CD4-positive, alpha-beta memory T cell (primary cell): ENCODE measurements around the gene ACTL7B. TPM values are rescaled to one million over a fixed set of nuclear protein-coding genes. Genes with fewer than 3 reads are reported as not detected.

Experiments used
- CTCF ChIA-PET: fragments of 350-600 bp; sonication (Branson Sonifier 250); formaldehyde crosslinking; loops from one replicate; lab custom pipeline; 2021; ENCODE audit warnings: inconsistent platforms; ENCODE audit not compliant: partially characterized antibody; lab: Charles Lee
- POLR2A ChIA-PET: fragments of 350-600 bp; sonication (Branson Sonifier 250); formaldehyde crosslinking; loops from one replicate; lab custom pipeline; 2021; ENCODE audit not compliant: partially characterized antibody; lab: Charles Lee
- DNase-seq, 5 donors: peaks; one replicate each; pipeline versions ENCODE4 v3.0.0 to v3.0.0-alpha.2; 2020 to 2022; ENCODE audit warnings: mixed read lengths in 1 of 5
- H3K27ac ChIP-seq: one replicate; pipeline ENCODE4 v1.7.0; 2013; ENCODE audit warnings: low read depth, low read length
- H3K27me3 ChIP-seq: 2 replicates; pipeline ENCODE4 v1.7.0; 2013; ENCODE audit warnings: mild to moderate bottlenecking, low read length, moderate library complexity; ENCODE audit not compliant: insufficient read depth
- H3K36me3 ChIP-seq: 2 replicates; pipeline ENCODE4 v1.7.0; 2013; ENCODE audit warnings: mild to moderate bottlenecking, low read length, moderate library complexity; ENCODE audit not compliant: insufficient read depth
- H3K4me1 ChIP-seq: 2 replicates; pipeline ENCODE4 v1.7.0; 2013; ENCODE audit warnings: mild to moderate bottlenecking, low read length, moderate library complexity; ENCODE audit not compliant: insufficient read depth
- H3K4me3 ChIP-seq, 2 donors: one replicate each; pipeline ENCODE4 v1.7.0; 2013; ENCODE audit warnings: low read length in 2 of 2, mild to moderate bottlenecking in 1 of 2
- H3K9me3 ChIP-seq, 2 donors: one replicate each; pipeline ENCODE4 v1.7.0; 2013; ENCODE audit warnings: low read length in 2 of 2, control low read depth in 1 of 2; ENCODE audit not compliant: control insufficient read depth in 1 of 2
- H3K27ac Mint-ChIP-seq, 7 donors: one replicate each; pipeline ENCODE4 v1.8.0; 2020 to 2021; ENCODE audit warnings: mixed read lengths in 7 of 7, mild to moderate bottlenecking in 6 of 7, inconsistent platforms in 3 of 7, moderate library complexity in 3 of 7
- H3K27me3 Mint-ChIP-seq, 2 donors: one replicate each; pipeline ENCODE4 v1.8.0; 2020 to 2021; ENCODE audit warnings: mixed read lengths in 2 of 2
- H3K36me3 Mint-ChIP-seq, 2 donors: one replicate each; pipeline ENCODE4 v1.8.0; 2020 to 2021; ENCODE audit warnings: mixed read lengths in 2 of 2, inconsistent platforms in 1 of 2, mild to moderate bottlenecking in 1 of 2
- H3K4me1 Mint-ChIP-seq, 4 donors: one replicate each; pipeline ENCODE4 v1.8.0; 2020 to 2021; ENCODE audit warnings: mixed read lengths in 4 of 4, mild to moderate bottlenecking in 1 of 4
- H3K4me3 Mint-ChIP-seq, 8 donors: one replicate each; pipeline ENCODE4 v1.8.0; 2020 to 2021; ENCODE audit warnings: mixed read lengths in 8 of 8, mild to moderate bottlenecking in 7 of 8, moderate library complexity in 6 of 8, inconsistent platforms in 3 of 8
- H3K9me3 Mint-ChIP-seq, 8 donors: one replicate each; pipeline ENCODE4 v1.8.0; 2020 to 2021; ENCODE audit warnings: mixed read lengths in 8 of 8, mild to moderate bottlenecking in 5 of 8, inconsistent platforms in 3 of 8, moderate library complexity in 1 of 8
- intact Hi-C: fragments of 100-400 bp; cut with micrococcal nuclease; formaldehyde crosslinking; loops from one replicate; pipeline ENCODE4 v1.15.1; 2023
- polyA plus RNA-seq, 2 donors: library from polyadenylated mRNA; unstranded; fragments of 300-500 nt; fragmentation: Illumina TruSeq; gene quantifications; one replicate each; pipeline ENCODE4 v1.2.3, GENCODE V29; 2021
- total RNA-seq, 2 experiments: library from RNA; stranded (reverse); gene quantifications; one replicate each; pipeline ENCODE4 v1.2.3, GENCODE V29; 2021

Gene ACTL7B
- total and polyA plus RNA-seq, 4 experiments from 2014 or later: 0.15 TPM; not detected in 3

- no peak overlapping the region for H3K4me3 ChIP-seq
- H3K4me1 Mint-ChIP-seq: no peaks in the 10 kb centered on the region
- H3K27me3 ChIP-seq: no peaks in the 10 kb centered on the region
- ChIA-PET POLR2A (no interaction called here), CTCF (interaction anchor here (0.6 kb wide), 1 partner anchor 220 kb away, joined by 3 read pairs; no protein-coding TSS in a partner anchor)
- H3K27ac ChIP-seq: no peak overlapping the region
- no peak for DNase-seq
- H3K9me3 ChIP-seq: no peaks in the 10 kb centered on the region
- no peaks in the 10 kb centered on the region for H3K4me1 ChIP-seq
- no peak overlapping the region for H3K4me3 Mint-ChIP-seq
- no peaks in the 10 kb centered on the region for H3K36me3 ChIP-seq
- H3K9me3 Mint-ChIP-seq: peaks cover 0 to 25% (median 17%) of the 10 kb centered on the region in 8 donors
- peaks cover 2 to 11% of the 10 kb centered on the region in 2 donors for H3K27me3 Mint-ChIP-seq
- H3K36me3 Mint-ChIP-seq: no peaks in the 10 kb centered on the region
- H3K27ac Mint-ChIP-seq: no peak overlapping the region
- intact Hi-C loops: no loop called here
These were observed 32.0 kb downstream of the ACTL7B start for GRCh38 chr9:108823829-108824228.

- Histone ChIP-seq H3K27me3 (peaks cover 8% of the 10 kb centered on the region), H3K9me3 (no peaks in the 10 kb centered on the region), H3K27ac (no peak overlapping the region), H3K4me3 (no peak overlapping the region), H3K36me3 (no peaks in the 10 kb centered on the region), H3K4me1 (no peaks in the 10 kb centered on the region)
- Mint-ChIP-seq H3K27me3 (peaks cover 12 to 14% of the 10 kb centered on the region in 2 donors), H3K27ac (no peak overlapping the region), H3K4me1 (no peaks in the 10 kb centered on the region), H3K4me3 (no peak overlapping the region), H3K9me3 (peaks cover 0 to 2% (median 0%) of the 10 kb centered on the region in 8 donors), H3K36me3 (no peaks in the 10 kb centered on the region)
- no peak for DNase-seq
- CTCF ChIA-PET: no interaction called here
- intact Hi-C loops: no loop called here
- POLR2A ChIA-PET: no interaction called here
These were observed 39.7 kb downstream of the ACTL7B start for GRCh38 chr9:108816037-108816436.

GRCh38 chr9:108815156-108815555, 40.6 kb downstream of the ACTL7B start:
- Mint-ChIP-seq H3K36me3 (no peaks in the 10 kb centered on the region), H3K9me3 (peaks cover 0 to 2% (median 0%) of the 10 kb centered on the region in 8 donors), H3K4me1 (no peaks in the 10 kb centered on the region), H3K27ac (no peak overlapping the region), H3K27me3 (peaks cover 14% of the 10 kb centered on the region in 2 donors), H3K4me3 (no peak overlapping the region)
- CTCF ChIA-PET: no interaction called here
- no peak for DNase-seq
- Histone ChIP-seq H3K36me3 (no peaks in the 10 kb centered on the region), H3K27ac (no peak overlapping the region), H3K4me3 (no peak overlapping the region), H3K27me3 (peaks cover 8% of the 10 kb centered on the region), H3K4me1 (no peaks in the 10 kb centered on the region), H3K9me3 (no peaks in the 10 kb centered on the region)
- intact Hi-C loops: no loop called here
- POLR2A ChIA-PET: no interaction called here

- no peak for DNase-seq
- CTCF ChIA-PET: no interaction called here
- H3K4me1 ChIP-seq: no peaks in the 10 kb centered on the region
- no peaks in the 10 kb centered on the region for H3K9me3 ChIP-seq
- no peak overlapping the region for H3K4me3 Mint-ChIP-seq
- H3K27ac ChIP-seq: no peak overlapping the region
- no peak overlapping the region for H3K27ac Mint-ChIP-seq
- no peaks in the 10 kb centered on the region for H3K36me3 Mint-ChIP-seq
- no peaks in the 10 kb centered on the region for H3K4me1 Mint-ChIP-seq
- peaks cover 0 to 2% (median 0%) of the 10 kb centered on the region in 8 donors for H3K9me3 Mint-ChIP-seq
- H3K36me3 ChIP-seq: no peaks in the 10 kb centered on the region
- intact Hi-C loops: no loop called here
- POLR2A ChIA-PET: no interaction called here
- H3K27me3 Mint-ChIP-seq: peaks cover 11 to 14% of the 10 kb centered on the region in 2 donors
- no peak overlapping the region for H3K4me3 ChIP-seq
- peaks cover 8% of the 10 kb centered on the region for H3K27me3 ChIP-seq
These were observed 41.7 kb downstream of the ACTL7B start for GRCh38 chr9:108813951-108814601.

DNA sequence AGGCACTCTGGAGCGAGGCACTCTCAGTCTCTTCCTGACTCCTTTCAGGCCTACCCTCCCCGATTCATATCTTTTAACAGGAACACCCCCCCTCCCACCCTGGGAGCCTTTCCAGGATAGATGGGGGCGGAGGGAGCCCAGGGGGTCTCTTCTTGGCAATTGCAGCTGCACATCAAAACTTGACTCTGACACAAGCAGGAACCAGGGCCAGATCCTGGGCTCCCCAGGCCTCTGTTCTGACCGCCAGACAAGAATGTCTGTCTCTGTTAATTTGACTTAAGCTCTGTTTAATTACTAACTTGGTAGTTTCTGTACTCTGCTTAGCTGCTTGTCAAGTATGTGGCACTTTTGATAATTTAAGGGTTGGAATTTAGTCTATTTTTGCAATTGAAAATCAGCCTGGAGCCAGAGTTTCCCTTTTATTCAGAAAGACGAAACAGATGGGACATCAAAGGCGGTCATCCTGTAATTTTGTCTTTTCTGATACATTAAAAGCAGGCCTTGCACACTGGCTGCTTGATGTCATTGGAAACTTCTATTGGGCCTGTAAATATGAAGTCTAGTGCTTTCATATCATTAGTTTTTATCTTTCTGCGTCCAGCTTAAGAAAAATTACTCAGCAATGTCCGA, 43.3 kb downstream of the ACTL7B start:
- no peak overlapping the region for H3K27ac Mint-ChIP-seq
- H3K27ac ChIP-seq: no peak overlapping the region

DNA sequence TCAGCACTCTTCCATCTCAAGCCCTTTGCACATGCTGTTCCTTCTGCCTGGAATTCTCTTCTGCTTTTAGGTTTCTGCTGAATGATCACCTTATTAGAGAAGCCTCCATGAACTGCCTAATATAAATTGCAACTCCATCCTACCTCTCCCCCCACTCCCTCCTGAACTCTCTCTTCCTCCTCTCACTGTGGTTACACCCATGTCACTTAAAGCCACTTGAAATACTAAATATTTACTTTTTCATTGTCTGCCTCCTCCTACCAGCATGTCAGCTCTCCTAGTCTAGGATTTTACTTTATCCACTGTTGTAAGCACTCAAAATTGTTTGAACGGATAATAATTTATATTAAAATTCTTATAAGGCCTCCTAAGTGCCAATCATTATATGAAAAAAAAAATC, 43.8 kb downstream of the ACTL7B start:
- Histone ChIP-seq H3K9me3 (no peaks in the 10 kb centered on the region), H3K4me3 (no peak overlapping the region), H3K27me3 (peaks cover 8% of the 10 kb centered on the region), H3K36me3 (no peaks in the 10 kb centered on the region), H3K4me1 (no peaks in the 10 kb centered on the region), H3K27ac (no peak overlapping the region)
- DNase-seq: no peak
- Mint-ChIP-seq H3K27ac (no peak overlapping the region), H3K27me3 (peaks cover 11 to 17% of the 10 kb centered on the region in 2 donors), H3K36me3 (no peaks in the 10 kb centered on the region), H3K9me3 (no peaks in the 10 kb centered on the region), H3K4me1 (no peaks in the 10 kb centered on the region), H3K4me3 (no peak overlapping the region)
- intact Hi-C loops: no loop called here
- ChIA-PET POLR2A (no interaction called here), CTCF (no interaction called here)

More for the DNA sequence above, 43.3 kb downstream of the ACTL7B start:
- Mint-ChIP-seq H3K27me3 (peaks cover 11 to 14% of the 10 kb centered on the region in 2 donors), H3K4me1 (no peaks in the 10 kb centered on the region), H3K9me3 (no peaks in the 10 kb centered on the region), H3K4me3 (no peak overlapping the region), H3K36me3 (no peaks in the 10 kb centered on the region)
- intact Hi-C loops: no loop called here
- ChIA-PET POLR2A (no interaction called here), CTCF (no interaction called here)
- DNase-seq: no peak
- Histone ChIP-seq H3K4me1 (no peaks in the 10 kb centered on the region), H3K27me3 (peaks cover 8% of the 10 kb centered on the region), H3K36me3 (no peaks in the 10 kb centered on the region), H3K9me3 (no peaks in the 10 kb centered on the region), H3K4me3 (no peak overlapping the region)

DNA sequence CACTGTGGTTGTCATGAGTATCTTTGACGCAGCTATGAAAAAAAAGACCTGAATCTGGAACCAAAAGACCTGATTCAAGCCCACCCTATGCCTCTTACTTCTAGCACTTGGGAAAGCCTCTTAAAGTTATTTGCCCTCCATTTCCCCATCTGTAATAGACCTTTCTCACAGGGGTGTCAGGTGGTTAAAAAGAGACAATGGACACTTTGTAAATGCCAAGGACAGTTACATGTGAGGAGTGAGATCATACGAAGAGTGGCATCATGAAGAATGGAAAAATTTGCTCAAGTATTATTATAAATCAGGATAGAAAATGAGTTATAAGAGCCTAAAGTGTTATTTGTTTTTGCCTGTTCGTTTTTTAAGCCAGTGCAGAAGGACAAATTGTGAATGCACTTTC, 46.5 kb downstream of the ACTL7B start:
- Histone ChIP-seq H3K4me1 (no peaks in the 10 kb centered on the region), H3K27me3 (no peaks in the 10 kb centered on the region), H3K36me3 (no peaks in the 10 kb centered on the region), H3K4me3 (no peak overlapping the region), H3K9me3 (no peaks in the 10 kb centered on the region), H3K27ac (no peak overlapping the region)
- CTCF ChIA-PET: no interaction called here
- Mint-ChIP-seq H3K4me3 (no peak overlapping the region), H3K9me3 (no peaks in the 10 kb centered on the region), H3K4me1 (no peaks in the 10 kb centered on the region), H3K27ac (peak overlapping the region in 1 of 7 donors; percentile 12), H3K27me3 (peaks cover 11 to 13% of the 10 kb centered on the region in 2 donors), H3K36me3 (no peaks in the 10 kb centered on the region)
- POLR2A ChIA-PET: no interaction called here
- no peak for DNase-seq
- intact Hi-C loops: no loop called here
